B cell (primary cell): ENCODE data around the gene TMEM97. TPM values are rescaled to one million over a fixed set of nuclear protein-coding genes. Genes with fewer than 3 reads are reported as not detected.

Source experiments
- ATAC-seq: fragments of 200-7000 bp; cut with Tn5 transposase; one replicate; pipeline ENCODE4 v1.10.0; 2021; ENCODE audit warnings: low read depth, mild to moderate bottlenecking, moderate number of reproducible peaks, moderate library complexity
- CTCF ChIA-PET: fragments of 350-600 bp; sonication (Branson Sonifier 250); formaldehyde crosslinking; loops from one replicate; lab custom pipeline; 2021; ENCODE audit warnings: antibody characterized with exemption, inconsistent platforms; lab: Charles Lee
- POLR2A ChIA-PET: fragments of 350-600 bp; sonication (Branson Sonifier 250); formaldehyde crosslinking; loops from one replicate; lab custom pipeline; 2021; ENCODE audit warnings: antibody characterized with exemption; lab: Charles Lee
- DNase-seq: peaks from one replicate; pipeline ENCODE4 v3.0.0; 2013
- H2AFZ ChIP-seq: 2 replicates; pipeline ENCODE4 v1.6.1; 2012; ENCODE audit warnings: mild to moderate bottlenecking, low read depth, low read length; ENCODE audit not compliant: insufficient read depth, poor library complexity, severe bottlenecking
- H3K27ac ChIP-seq, 2 donors: 1 replicate in 1 of 2; 2 replicates in 1 of 2; pipeline ENCODE4 v1.5.1; 2012 to 2013; ENCODE audit warnings: low read length in 2 of 2, mild to moderate bottlenecking in 2 of 2, moderate library complexity in 1 of 2
- H3K27me3 ChIP-seq, 4 experiments: fragments of 200-600 bp in 1 of 4; sonication (generic) in 1 of 4; replicated peaks in 1 of 4; 1 replicate in 2 of 4; 2 replicates in 2 of 4; pipeline versions ENCODE4 v1.6.1 to v1.7.0; 2013 to 2016; ENCODE audit warnings: low read length in 3 of 4, mild to moderate bottlenecking in 2 of 4, mixed read lengths in 1 of 4, moderate library complexity in 1 of 4; ENCODE audit not compliant: insufficient read depth in 4 of 4, control insufficient read depth in 3 of 4; ENCODE audit errors: control extremely low read depth in 1 of 4
- H3K36me3 ChIP-seq, 2 experiments: replicated peaks in 1 of 2; 1 replicate in 1 of 2; 2 replicates in 1 of 2; pipeline versions ENCODE4 v1.6.1 to v1.7.1; 2013; ENCODE audit warnings: low read length in 1 of 2; ENCODE audit not compliant: insufficient read depth in 2 of 2, control insufficient read depth in 1 of 2; ENCODE audit errors: control extremely low read depth in 1 of 2, extremely low read depth in 1 of 2
- H3K4me1 ChIP-seq, 2 donors: fragments of 200-600 bp in 1 of 2; sonication (generic) in 1 of 2; 1 replicate in 1 of 2; 2 replicates in 1 of 2; pipeline versions ENCODE4 v1.5.1 to v1.6.1; 2013 to 2017; ENCODE audit warnings: low read length in 2 of 2; ENCODE audit not compliant: control insufficient read depth in 2 of 2, insufficient read depth in 2 of 2
- H3K4me2 ChIP-seq: replicated peaks from 2 replicates; pipeline ENCODE3; 2012; ENCODE audit warnings: mild to moderate bottlenecking, low read depth, low read length; ENCODE audit not compliant: poor library complexity, severe bottlenecking
- H3K4me3 ChIP-seq, 5 experiments: fragments of 200-600 bp in 1 of 5; sonication (generic) in 1 of 5; 1 replicate in 3 of 5; 2 replicates in 2 of 5; pipeline versions ENCODE4 v1.5.1 to v1.7.0; 2011 to 2016; ENCODE audit warnings: low read length in 4 of 5, mild to moderate bottlenecking in 4 of 5, low read depth in 2 of 5, control low read depth in 1 of 5, moderate library complexity in 1 of 5; ENCODE audit not compliant: insufficient read depth in 1 of 5; ENCODE audit errors: control extremely low read depth in 1 of 5, extremely low read depth in 1 of 5
- H3K79me2 ChIP-seq: fragments of 200-600 bp; sonication (generic); one replicate; pipeline ENCODE4 v1.6.0; 2016; ENCODE audit warnings: low read length; ENCODE audit not compliant: control insufficient read depth, insufficient read depth
- H3K9ac ChIP-seq: fragments of 200-600 bp; sonication (generic); 2 replicates; pipeline ENCODE4 v1.6.1; 2017; ENCODE audit warnings: mild to moderate bottlenecking, low read length, moderate library complexity
- H3K9me3 ChIP-seq, 3 donors: one replicate each; pipeline versions ENCODE4 v1.6.1 to v1.7.1; 2013; ENCODE audit warnings: low read length in 2 of 3; ENCODE audit not compliant: control insufficient read depth in 2 of 3, insufficient read depth in 1 of 3; ENCODE audit errors: control extremely low read depth in 1 of 3
- H4K20me1 ChIP-seq: 2 replicates; pipeline ENCODE4 v1.6.0; 2012; ENCODE audit warnings: mild to moderate bottlenecking, low read length; ENCODE audit not compliant: insufficient read depth, control insufficient read depth, poor library complexity, severe bottlenecking
- H3K27ac Mint-ChIP-seq: one replicate; pipeline ENCODE4 v1.8.0; 2021; ENCODE audit warnings: mixed read lengths
- H3K27me3 Mint-ChIP-seq: one replicate; pipeline ENCODE4 v1.8.0; 2021; ENCODE audit warnings: mixed read lengths
- H3K4me1 Mint-ChIP-seq: one replicate; pipeline ENCODE4 v1.8.0; 2021; ENCODE audit warnings: mixed read lengths
- H3K4me3 Mint-ChIP-seq: one replicate; pipeline ENCODE4 v1.8.0; 2021; ENCODE audit warnings: mixed read lengths
- H3K9me3 Mint-ChIP-seq: one replicate; pipeline ENCODE4 v1.8.0; 2022; ENCODE audit warnings: mixed read lengths; ENCODE audit not compliant: insufficient read depth
- EZH2 ChIP-seq: IDR thresholded peaks from 2 replicates; pipeline ENCODE4 v1.6.1; 2012; ENCODE audit warnings: borderline replicate concordance, low read depth, mild to moderate bottlenecking, moderate library complexity, low read length; ENCODE audit not compliant: insufficient read depth, poor library complexity, severe bottlenecking
- WGBS: methylation state at CpG from one replicate; pipeline ENCODE4 v1.1.5; 2013; ENCODE audit warnings: missing lambda C conversion rate; ENCODE audit not compliant: insufficient coverage; 5-methylcytosine and 5-hydroxymethylcytosine counted together
- intact Hi-C: fragments of 100-400 bp; cut with micrococcal nuclease; formaldehyde crosslinking; loops from one replicate; pipeline ENCODE4 v1.10.0; 2022
- polyA plus RNA-seq: library from polyadenylated mRNA; depleted of rRNA; stranded (reverse); fragments of >200 nt; gene quantifications from 2 replicates; pipeline ENCODE4 v1.2.3, GENCODE V29; 2012
- total RNA-seq, 2 donors: library from RNA; stranded (reverse); fragments of 120-200 nt in 1 of 2; gene quantifications; 1 replicate in 1 of 2; 2 replicates in 1 of 2; pipeline versions ENCODE4 v1.2.3 to v1.2.4, GENCODE V29; 2013 to 2022
- TF ChIP-seq, protein P1 (sequence below): fragments of 200-600 bp; IDR thresholded peaks from one replicate; pipeline ENCODE4 v1.8.0; 2022; ENCODE audit warnings: antibody characterized with exemption, mild to moderate bottlenecking

Gene TMEM97
- total and polyA plus RNA-seq, 2 donors (not counting 1 experiment from before 2014, with no cell fraction given): 1.6 to 6.4 TPM

DNA sequence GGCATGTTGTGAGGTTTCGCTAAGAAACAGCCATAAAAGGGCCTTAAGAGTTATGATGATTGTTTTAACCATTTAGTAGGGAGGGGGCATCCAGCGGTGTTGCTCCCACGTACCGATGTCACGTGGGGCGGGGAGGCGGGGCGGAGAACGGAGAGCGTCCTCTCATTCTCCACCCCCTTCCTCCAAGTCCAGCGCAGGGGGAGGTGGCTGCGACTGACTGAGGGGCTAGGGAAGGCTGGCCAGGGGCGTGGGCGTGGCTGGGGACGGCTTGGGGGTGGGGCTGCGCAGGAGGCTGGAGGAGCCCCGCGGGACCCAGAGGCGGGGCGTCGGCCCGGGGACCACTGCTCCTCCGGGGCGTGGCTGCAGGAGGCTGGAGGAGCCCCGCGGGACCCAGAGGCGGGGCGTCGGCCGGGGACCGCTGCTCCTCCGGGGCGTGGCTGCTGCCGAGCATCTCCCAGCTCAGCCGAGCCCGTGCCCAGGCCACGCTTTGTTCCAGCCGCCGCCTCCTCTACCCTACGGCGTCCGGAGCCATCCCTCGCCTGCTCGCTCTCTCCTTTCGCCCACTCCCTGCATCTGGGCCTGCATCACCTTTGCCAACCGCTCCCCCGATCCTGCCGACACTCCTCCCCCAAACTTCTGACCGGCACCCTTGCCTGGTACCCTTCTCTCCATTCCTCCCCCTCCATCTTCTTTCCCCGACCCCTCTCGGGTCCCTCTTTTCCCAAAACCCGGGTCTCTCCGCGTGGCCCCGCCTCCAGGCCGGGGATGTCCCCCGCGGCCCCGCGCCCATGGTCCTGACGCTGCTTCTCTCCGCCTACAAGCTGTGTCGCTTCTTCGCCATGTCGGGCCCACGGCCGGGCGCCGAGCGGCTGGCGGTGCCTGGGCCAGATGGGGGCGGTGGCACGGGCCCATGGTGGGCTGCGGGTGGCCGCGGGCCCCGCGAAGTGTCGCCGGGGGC, 52.5 kb downstream of the TMEM97 start, which contains the start of gene SARM1:
Gene SARM1 (plus strand): TSS at position 450 of the 958 bp plus-strand sequence. CDS start 339 bp downstream, at position 789.
- under 1% methylated on average over 70 of the region's 80 CpGs for WGBS
- no peak for TF ChIP-seq EZH2
- TF ChIP-seq, protein P1, sequence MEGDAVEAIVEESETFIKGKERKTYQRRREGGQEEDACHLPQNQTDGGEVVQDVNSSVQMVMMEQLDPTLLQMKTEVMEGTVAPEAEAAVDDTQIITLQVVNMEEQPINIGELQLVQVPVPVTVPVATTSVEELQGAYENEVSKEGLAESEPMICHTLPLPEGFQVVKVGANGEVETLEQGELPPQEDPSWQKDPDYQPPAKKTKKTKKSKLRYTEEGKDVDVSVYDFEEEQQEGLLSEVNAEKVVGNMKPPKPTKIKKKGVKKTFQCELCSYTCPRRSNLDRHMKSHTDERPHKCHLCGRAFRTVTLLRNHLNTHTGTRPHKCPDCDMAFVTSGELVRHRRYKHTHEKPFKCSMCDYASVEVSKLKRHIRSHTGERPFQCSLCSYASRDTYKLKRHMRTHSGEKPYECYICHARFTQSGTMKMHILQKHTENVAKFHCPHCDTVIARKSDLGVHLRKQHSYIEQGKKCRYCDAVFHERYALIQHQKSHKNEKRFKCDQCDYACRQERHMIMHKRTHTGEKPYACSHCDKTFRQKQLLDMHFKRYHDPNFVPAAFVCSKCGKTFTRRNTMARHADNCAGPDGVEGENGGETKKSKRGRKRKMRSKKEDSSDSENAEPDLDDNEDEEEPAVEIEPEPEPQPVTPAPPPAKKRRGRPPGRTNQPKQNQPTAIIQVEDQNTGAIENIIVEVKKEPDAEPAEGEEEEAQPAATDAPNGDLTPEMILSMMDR: no peak
- Histone ChIP-seq H3K9ac (peak within 1 kb of the TSS; percentile 71), H3K79me2 (peaks cover 8% of the 10 kb centered on the region), H3K27me3 (no peaks in the 10 kb centered on the region), H3K27ac (peak within 1 kb of the TSS; percentile 71 to 72), H2AFZ (peak within 1 kb of the TSS; percentile 88), H3K4me2 (peak within 1 kb of the TSS; percentile 92), H3K4me1 (peaks cover 14 to 23% of the 10 kb centered on the region in 2 donors), H3K4me3 (peak within 1 kb of the TSS; percentile 43 to 81 (median 74)), H4K20me1 (peaks cover 22% of the 10 kb centered on the region), H3K9me3 (no peaks in the 10 kb centered on the region), H3K36me3 (peaks cover 0 to 3% of the 10 kb centered on the region in 2 experiments)
- Mint-ChIP-seq H3K27ac (peak within 1 kb of the TSS; percentile 96), H3K27me3 (no peaks in the 10 kb centered on the region), H3K4me1 (peaks cover 22% of the 10 kb centered on the region), H3K9me3 (no peaks in the 10 kb centered on the region), H3K4me3 (peak within 1 kb of the TSS; percentile 99)
- intact Hi-C loops: loop anchor here (1.0 to 5.0 kb wide), 5 partner anchors 13 to 52 kb away; partner anchors contain the start of genes IFT20, POLDIP2, SLC46A1 and TMEM97
- POLR2A ChIA-PET: no interaction called here
- DNase-seq (peak; percentile 90), ATAC-seq (peak; percentile 90)
- CTCF ChIA-PET: interaction anchor here (1.4 to 3.8 kb wide), 2 partner anchors 13 to 36 kb away, joined by 6 to 19 read pairs; partner anchors contain the start of genes IFT20, POLDIP2 and TNFAIP1
